HG02973 (cell line): ENCODE data around the gene FGGY.
"Not testable (repeated sequence)": the region's sequence is repeated elsewhere in the genome, so short reads cannot be mapped to it uniquely, and the experiment has no call there.

ENCODE experiments used
- ATAC-seq: cut with Tn5 transposase; IDR thresholded peaks from one replicate; pipeline ENCODE4 v1.9.1; 2021; ENCODE audit warnings: moderate library complexity; ENCODE audit not compliant: unreplicated experiment

Gene FGGY

GRCh38 chr1:59716832-59717231, 419.9 kb downstream of the FGGY start:
- ATAC-seq = no peak

GRCh38 chr1:59718064-59718988, 421.4 kb downstream of the FGGY start:
- no peak for ATAC-seq

- no peak for ATAC-seq
Measured at GRCh38 chr1:59718989-59719360, 422.1 kb downstream of the FGGY start.

GRCh38 chr1:59720326-59721115, 423.6 kb downstream of the FGGY start:
- no peak for ATAC-seq

GRCh38 chr1:59730302-59730701, 433.4 kb downstream of the FGGY start:
- ATAC-seq = no peak

GRCh38 chr1:59730759-59731478, 434.0 kb downstream of the FGGY start:
- no peak for ATAC-seq

GRCh38 chr1:59731591-59731990, 434.7 kb downstream of the FGGY start:
- no peak for ATAC-seq

- ATAC-seq = no peak
Measured at GRCh38 chr1:59732214-59732955, 435.5 kb downstream of the FGGY start.

- ATAC-seq = no peak
Measured at GRCh38 chr1:59733443-59734141, 436.7 kb downstream of the FGGY start.

- not testable (repeated sequence) for ATAC-seq
Measured at GRCh38 chr1:59735927-59736326, 439.0 kb downstream of the FGGY start.

GRCh38 chr1:59736744-59737143, 439.9 kb downstream of the FGGY start:
- no peak for ATAC-seq

- ATAC-seq = no peak
Measured at GRCh38 chr1:59737638-59738037, 440.7 kb downstream of the FGGY start.

GRCh38 chr1:59738152-59738551, 441.3 kb downstream of the FGGY start:
- no peak for ATAC-seq

GRCh38 chr1:59738591-59739015, 441.7 kb downstream of the FGGY start:
- no peak for ATAC-seq

GRCh38 chr1:59739111-59739510, 442.2 kb downstream of the FGGY start:
- ATAC-seq = no peak

GRCh38 chr1:59742526-59742925, 445.6 kb downstream of the FGGY start:
- ATAC-seq = no peak

GRCh38 chr1:59743324-59744091, 446.6 kb downstream of the FGGY start:
- no peak for ATAC-seq

- no peak for ATAC-seq
Measured at GRCh38 chr1:59747420-59748024, 450.6 kb downstream of the FGGY start.

GRCh38 chr1:59748123-59748522, 451.2 kb downstream of the FGGY start:
- no peak for ATAC-seq
